ENCODE measurements around the gene VPS8. TPM values are rescaled to one million over a fixed set of nuclear protein-coding genes. Genes with fewer than 3 reads are reported as not detected.

The VPS8 gene
- total and polyA plus RNA-seq, 9 of the 15 experiments (the other 6 are each of a cell fraction or from before 2014, with no cell fraction given), result 7.2 to 41.0 (median 28.3) TPM

DNA sequence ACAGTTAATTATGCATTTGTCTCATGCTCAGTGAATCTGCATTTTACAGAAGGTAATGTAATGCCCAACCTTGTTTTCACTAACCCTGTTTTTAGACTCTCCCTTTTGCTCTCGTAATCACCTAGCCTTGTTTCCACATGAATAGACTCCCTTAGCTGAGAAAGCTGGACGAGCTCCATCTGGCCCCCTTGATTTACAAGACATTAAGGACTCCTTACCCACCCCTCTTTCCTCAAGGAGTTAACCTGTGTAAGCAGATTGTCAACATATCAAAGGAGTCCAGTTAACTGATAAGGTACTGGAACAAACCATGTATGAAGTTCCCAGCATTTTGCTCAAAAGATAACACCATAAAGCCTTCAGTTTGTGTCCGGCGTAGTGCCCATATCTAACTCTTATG, 99.6 kb downstream of the VPS8 start (continued):
- TF ChIP-seq, protein P1, sequence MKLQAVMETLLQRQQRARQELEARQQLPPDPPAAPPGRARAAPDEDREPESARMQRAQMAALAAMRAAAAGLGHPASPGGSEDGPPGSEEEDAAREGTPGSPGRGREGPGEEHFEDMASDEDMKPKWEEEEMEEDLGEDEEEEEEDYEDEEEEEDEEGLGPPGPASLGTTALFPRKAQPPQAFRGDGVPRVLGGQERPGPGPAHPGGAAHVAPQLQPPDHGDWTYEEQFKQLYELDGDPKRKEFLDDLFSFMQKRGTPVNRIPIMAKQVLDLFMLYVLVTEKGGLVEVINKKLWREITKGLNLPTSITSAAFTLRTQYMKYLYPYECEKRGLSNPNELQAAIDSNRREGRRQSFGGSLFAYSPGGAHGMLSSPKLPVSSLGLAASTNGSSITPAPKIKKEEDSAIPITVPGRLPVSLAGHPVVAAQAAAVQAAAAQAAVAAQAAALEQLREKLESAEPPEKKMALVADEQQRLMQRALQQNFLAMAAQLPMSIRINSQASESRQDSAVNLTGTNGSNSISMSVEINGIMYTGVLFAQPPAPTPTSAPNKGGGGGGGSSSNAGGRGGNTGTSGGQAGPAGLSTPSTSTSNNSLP (IDR thresholded peaks at IDR 0.05; ENCODE audit: borderline replicate concordance, low read depth, low read length), result peak; percentile 57; the same call in 1 of the 2 replicates
- TF ChIP-seq, protein P2, sequence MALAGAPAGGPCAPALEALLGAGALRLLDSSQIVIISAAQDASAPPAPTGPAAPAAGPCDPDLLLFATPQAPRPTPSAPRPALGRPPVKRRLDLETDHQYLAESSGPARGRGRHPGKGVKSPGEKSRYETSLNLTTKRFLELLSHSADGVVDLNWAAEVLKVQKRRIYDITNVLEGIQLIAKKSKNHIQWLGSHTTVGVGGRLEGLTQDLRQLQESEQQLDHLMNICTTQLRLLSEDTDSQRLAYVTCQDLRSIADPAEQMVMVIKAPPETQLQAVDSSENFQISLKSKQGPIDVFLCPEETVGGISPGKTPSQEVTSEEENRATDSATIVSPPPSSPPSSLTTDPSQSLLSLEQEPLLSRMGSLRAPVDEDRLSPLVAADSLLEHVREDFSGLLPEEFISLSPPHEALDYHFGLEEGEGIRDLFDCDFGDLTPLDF (CRISPR knock-in tag; IDR thresholded peaks at IDR 0.05), result no peak
- TF ChIP-seq ARNT (IDR thresholded peaks at IDR 0.05), result no peak
- TF ChIP-seq MTF1 (CRISPR knock-in tag; IDR thresholded peaks at IDR 0.05; ENCODE audit: borderline replicate concordance), result no peak
- no peak for TF ChIP-seq ZNF583 (CRISPR knock-in tag; IDR thresholded peaks at IDR 0.05)
- TF ChIP-seq, protein P3, sequence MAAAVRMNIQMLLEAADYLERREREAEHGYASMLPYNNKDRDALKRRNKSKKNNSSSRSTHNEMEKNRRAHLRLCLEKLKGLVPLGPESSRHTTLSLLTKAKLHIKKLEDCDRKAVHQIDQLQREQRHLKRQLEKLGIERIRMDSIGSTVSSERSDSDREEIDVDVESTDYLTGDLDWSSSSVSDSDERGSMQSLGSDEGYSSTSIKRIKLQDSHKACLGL (CRISPR knock-in tag; IDR thresholded peaks at IDR 0.05; ENCODE audit: borderline replicate concordance, poor library complexity, severe bottlenecking), result no peak
- TF ChIP-seq CXXC5 (CRISPR knock-in tag; IDR thresholded peaks at IDR 0.05), result peak; percentile 44
- no peak for TF ChIP-seq ILF3 (IDR thresholded peaks at IDR 0.05; ENCODE audit: borderline replicate concordance)
- TF ChIP-seq, protein P4, sequence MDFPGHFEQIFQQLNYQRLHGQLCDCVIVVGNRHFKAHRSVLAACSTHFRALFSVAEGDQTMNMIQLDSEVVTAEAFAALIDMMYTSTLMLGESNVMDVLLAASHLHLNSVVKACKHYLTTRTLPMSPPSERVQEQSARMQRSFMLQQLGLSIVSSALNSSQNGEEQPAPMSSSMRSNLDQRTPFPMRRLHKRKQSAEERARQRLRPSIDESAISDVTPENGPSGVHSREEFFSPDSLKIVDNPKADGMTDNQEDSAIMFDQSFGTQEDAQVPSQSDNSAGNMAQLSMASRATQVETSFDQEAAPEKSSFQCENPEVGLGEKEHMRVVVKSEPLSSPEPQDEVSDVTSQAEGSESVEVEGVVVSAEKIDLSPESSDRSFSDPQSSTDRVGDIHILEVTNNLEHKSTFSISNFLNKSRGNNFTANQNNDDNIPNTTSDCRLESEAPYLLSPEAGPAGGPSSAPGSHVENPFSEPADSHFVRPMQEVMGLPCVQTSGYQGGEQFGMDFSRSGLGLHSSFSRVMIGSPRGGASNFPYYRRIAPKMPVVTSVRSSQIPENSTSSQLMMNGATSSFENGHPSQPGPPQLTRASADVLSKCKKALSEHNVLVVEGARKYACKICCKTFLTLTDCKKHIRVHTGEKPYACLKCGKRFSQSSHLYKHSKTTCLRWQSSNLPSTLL (IDR thresholded peaks at IDR 0.05), result no peak
- no peak for TF ChIP-seq SLC30A9 (CRISPR knock-in tag; IDR thresholded peaks at IDR 0.05)
- TF ChIP-seq STAT5A (IDR thresholded peaks at IDR 0.05; ENCODE audit: borderline replicate concordance, low read length), result peak; percentile 73; the same call in 1 of the 2 replicates
- no peak for TF ChIP-seq SETDB1 (IDR thresholded peaks at IDR 0.05; ENCODE audit: low read length)
- no peak for TF ChIP-seq ZNF717 (CRISPR knock-in tag; IDR thresholded peaks at IDR 0.05)
- TF ChIP-seq ZNF184 (CRISPR knock-in tag; IDR thresholded peaks at IDR 0.05), result no peak
- TF ChIP-seq MCM3 (IDR thresholded peaks at IDR 0.05), result no peak
- TF ChIP-seq ELF4 (CRISPR knock-in tag; IDR thresholded peaks at IDR 0.05), result no peak
- TF ChIP-seq ZFP36 (IDR thresholded peaks at IDR 0.05; ENCODE audit: low read depth, low read length, partially characterized antibody), result no peak
- peak; percentile 89 for TF ChIP-seq TCF3 (CRISPR knock-in tag; IDR thresholded peaks at IDR 0.05)
- no peak for TF ChIP-seq PURB (CRISPR knock-in tag; IDR thresholded peaks at IDR 0.05; ENCODE audit: low read depth)
- no peak for TF ChIP-seq RAD21 (CRISPR knock-in tag; conservative IDR thresholded peaks at IDR 0.05 in 1 of 2, IDR thresholded peaks at IDR 0.05 in 1 of 2)
- no peak for TF ChIP-seq SMARCA5 (IDR thresholded peaks at IDR 0.05)
- no peak for TF ChIP-seq KAT7 (CRISPR knock-in tag; IDR thresholded peaks at IDR 0.05; ENCODE audit: borderline replicate concordance)
- TF ChIP-seq, protein P5, sequence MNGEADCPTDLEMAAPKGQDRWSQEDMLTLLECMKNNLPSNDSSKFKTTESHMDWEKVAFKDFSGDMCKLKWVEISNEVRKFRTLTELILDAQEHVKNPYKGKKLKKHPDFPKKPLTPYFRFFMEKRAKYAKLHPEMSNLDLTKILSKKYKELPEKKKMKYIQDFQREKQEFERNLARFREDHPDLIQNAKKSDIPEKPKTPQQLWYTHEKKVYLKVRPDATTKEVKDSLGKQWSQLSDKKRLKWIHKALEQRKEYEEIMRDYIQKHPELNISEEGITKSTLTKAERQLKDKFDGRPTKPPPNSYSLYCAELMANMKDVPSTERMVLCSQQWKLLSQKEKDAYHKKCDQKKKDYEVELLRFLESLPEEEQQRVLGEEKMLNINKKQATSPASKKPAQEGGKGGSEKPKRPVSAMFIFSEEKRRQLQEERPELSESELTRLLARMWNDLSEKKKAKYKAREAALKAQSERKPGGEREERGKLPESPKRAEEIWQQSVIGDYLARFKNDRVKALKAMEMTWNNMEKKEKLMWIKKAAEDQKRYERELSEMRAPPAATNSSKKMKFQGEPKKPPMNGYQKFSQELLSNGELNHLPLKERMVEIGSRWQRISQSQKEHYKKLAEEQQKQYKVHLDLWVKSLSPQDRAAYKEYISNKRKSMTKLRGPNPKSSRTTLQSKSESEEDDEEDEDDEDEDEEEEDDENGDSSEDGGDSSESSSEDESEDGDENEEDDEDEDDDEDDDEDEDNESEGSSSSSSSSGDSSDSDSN (IDR thresholded peaks at IDR 0.05; ENCODE audit: borderline replicate concordance in 1 of 2, low read depth in 2 of 2, low read length in 2 of 2), result no peak

All from K562 (cell line).